ENCODE measurements around the gene ATP1B1. TPM values are rescaled to one million over a fixed set of nuclear protein-coding genes. Genes with fewer than 3 reads are reported as not detected.

Gene ATP1B1
- total and polyA plus RNA-seq, 2 of the 13 experiments (the other 11 are each of a cell fraction or from before 2014, with no cell fraction given): 134 to 135 TPM

- peak; percentile 41; the same call in 1 of the 2 replicates for TF ChIP-seq ZNF292 (CRISPR knock-in tag; IDR thresholded peaks at IDR 0.05; ENCODE audit: borderline replicate concordance, low read depth)
- TF ChIP-seq ZBTB8A (CRISPR knock-in tag; IDR thresholded peaks at IDR 0.05; ENCODE audit: borderline replicate concordance, low read depth): no peak
- TF ChIP-seq ARHGAP35 (CRISPR knock-in tag; IDR thresholded peaks at IDR 0.05; ENCODE audit: borderline replicate concordance): no peak
- no peak for TF ChIP-seq NPAS2 (CRISPR knock-in tag; IDR thresholded peaks at IDR 0.05; ENCODE audit: borderline replicate concordance)
- TF ChIP-seq CTCF (CRISPR knock-in tag; IDR thresholded peaks at IDR 0.05): 0 out of 2 replicates have a peak, but pooled peaks have one; percentile 3
- no peak for TF ChIP-seq KMT2A (CRISPR knock-in tag; IDR thresholded peaks at IDR 0.05)
- TF ChIP-seq, protein P1, sequence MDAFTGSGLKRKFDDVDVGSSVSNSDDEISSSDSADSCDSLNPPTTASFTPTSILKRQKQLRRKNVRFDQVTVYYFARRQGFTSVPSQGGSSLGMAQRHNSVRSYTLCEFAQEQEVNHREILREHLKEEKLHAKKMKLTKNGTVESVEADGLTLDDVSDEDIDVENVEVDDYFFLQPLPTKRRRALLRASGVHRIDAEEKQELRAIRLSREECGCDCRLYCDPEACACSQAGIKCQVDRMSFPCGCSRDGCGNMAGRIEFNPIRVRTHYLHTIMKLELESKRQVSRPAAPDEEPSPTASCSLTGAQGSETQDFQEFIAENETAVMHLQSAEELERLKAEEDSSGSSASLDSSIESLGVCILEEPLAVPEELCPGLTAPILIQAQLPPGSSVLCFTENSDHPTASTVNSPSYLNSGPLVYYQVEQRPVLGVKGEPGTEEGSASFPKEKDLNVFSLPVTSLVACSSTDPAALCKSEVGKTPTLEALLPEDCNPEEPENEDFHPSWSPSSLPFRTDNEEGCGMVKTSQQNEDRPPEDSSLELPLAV (CRISPR knock-in tag; conservative IDR thresholded peaks at IDR 0.05; ENCODE audit: low read depth): no peak
- TF ChIP-seq HOXA7 (CRISPR knock-in tag; IDR thresholded peaks at IDR 0.05): no peak
- TF ChIP-seq, protein P2, sequence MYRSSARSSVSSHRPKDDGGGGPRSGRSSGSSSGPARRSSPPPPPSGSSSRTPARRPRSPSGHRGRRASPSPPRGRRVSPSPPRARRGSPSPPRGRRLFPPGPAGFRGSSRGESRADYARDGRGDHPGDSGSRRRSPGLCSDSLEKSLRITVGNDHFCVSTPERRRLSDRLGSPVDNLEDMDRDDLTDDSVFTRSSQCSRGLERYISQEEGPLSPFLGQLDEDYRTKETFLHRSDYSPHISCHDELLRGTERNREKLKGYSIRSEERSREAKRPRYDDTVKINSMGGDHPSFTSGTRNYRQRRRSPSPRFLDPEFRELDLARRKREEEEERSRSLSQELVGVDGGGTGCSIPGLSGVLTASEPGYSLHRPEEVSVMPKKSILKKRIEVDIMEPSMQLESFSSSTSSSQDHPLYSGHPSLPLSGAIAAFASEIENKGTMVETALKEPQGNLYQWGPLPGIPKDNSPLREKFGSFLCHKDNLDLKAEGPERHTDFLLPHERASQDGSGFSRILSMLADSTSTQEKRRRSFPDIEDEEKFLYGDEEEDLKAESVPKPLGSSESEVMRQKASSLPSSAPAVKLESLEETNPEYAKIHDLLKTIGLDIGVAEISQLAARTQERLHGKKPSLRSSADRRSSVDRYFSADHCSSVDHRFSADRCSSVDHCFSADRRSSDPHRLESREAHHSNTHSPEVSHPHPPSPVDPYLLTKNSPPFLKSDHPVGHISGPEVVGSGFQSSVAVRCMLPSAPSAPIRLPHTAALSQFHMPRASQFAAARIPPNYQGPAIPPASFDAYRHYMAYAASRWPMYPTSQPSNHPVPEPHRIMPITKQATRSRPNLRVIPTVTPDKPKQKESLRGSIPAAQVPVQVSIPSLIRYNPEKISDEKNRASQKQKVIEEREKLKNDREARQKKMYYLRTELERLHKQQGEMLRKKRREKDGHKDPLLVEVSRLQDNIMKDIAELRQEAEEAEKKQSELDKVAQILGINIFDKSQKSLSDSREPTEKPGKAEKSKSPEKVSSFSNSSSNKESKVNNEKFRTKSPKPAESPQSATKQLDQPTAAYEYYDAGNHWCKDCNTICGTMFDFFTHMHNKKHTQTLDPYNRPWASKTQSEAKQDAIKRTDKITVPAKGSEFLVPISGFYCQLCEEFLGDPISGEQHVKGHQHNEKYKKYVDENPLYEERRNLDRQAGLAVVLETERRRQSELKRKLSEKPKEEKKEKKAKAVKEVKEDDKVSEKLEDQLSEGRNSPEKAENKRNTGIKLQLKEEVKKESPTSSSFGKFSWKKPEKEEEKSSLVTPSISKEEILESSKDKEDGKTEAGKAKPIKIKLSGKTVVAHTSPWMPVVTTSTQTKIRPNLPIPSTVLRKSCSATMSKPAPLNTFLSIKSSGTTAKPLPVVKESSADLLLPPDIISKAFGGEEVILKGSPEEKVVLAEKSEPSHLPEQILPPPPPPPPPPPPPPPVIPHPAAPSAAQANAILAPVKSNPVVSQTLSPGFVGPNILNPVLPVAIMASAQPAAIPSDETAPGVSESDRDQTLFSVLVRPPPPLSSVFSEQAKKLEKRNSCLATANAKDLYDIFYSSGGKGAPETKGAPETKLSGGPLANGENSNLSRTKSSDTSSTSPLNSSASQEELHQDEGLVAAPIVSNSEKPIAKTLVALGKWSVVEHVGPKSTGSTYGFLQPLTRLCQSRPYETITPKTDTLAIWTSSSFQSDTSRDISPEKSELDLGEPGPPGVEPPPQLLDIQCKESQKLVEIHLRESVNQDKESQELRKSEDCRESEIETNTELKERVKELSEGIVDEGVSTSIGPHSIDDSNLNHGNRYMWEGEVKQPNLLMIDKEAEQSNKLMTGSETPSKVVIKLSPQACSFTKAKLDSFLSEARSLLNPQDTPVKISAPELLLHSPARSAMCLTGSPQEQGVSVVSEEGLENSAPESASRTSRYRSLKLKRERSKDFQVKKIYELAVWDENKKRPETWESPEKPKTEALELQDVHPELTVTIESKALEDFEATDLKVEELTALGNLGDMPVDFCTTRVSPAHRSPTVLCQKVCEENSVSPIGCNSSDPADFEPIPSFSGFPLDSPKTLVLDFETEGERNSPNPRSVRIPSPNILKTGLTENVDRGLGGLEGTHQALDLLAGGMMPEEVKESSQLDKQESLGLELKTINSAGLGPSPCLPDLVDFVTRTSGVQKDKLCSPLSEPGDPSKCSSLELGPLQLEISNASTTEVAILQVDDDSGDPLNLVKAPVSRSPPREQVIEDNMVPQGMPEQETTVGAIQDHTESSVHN (CRISPR knock-in tag; IDR thresholded peaks at IDR 0.05): no peak
- TF ChIP-seq, protein P3, sequence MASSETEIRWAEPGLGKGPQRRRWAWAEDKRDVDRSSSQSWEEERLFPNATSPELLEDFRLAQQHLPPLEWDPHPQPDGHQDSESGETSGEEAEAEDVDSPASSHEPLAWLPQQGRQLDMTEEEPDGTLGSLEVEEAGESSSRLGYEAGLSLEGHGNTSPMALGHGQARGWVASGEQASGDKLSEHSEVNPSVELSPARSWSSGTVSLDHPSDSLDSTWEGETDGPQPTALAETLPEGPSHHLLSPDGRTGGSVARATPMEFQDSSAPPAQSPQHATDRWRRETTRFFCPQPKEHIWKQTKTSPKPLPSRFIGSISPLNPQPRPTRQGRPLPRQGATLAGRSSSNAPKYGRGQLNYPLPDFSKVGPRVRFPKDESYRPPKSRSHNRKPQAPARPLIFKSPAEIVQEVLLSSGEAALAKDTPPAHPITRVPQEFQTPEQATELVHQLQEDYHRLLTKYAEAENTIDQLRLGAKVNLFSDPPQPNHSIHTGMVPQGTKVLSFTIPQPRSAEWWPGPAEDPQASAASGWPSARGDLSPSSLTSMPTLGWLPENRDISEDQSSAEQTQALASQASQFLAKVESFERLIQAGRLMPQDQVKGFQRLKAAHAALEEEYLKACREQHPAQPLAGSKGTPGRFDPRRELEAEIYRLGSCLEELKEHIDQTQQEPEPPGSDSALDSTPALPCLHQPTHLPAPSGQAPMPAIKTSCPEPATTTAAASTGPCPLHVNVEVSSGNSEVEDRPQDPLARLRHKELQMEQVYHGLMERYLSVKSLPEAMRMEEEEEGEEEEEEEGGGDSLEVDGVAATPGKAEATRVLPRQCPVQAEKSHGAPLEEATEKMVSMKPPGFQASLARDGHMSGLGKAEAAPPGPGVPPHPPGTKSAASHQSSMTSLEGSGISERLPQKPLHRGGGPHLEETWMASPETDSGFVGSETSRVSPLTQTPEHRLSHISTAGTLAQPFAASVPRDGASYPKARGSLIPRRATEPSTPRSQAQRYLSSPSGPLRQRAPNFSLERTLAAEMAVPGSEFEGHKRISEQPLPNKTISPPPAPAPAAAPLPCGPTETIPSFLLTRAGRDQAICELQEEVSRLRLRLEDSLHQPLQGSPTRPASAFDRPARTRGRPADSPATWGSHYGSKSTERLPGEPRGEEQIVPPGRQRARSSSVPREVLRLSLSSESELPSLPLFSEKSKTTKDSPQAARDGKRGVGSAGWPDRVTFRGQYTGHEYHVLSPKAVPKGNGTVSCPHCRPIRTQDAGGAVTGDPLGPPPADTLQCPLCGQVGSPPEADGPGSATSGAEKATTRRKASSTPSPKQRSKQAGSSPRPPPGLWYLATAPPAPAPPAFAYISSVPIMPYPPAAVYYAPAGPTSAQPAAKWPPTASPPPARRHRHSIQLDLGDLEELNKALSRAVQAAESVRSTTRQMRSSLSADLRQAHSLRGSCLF (CRISPR knock-in tag; IDR thresholded peaks at IDR 0.05; ENCODE audit: borderline replicate concordance): no peak
Observed at GRCh38 chr1:169086603-169087455, 19.7 kb upstream of the ATP1B1 start (continued).
